GM12873 (cell line): ENCODE measurements around the gene B3GALT2.

ENCODE experiments used
- TF ChIP-seq, protein P1 (sequence below): IDR thresholded peaks from 2 replicates; pipeline ENCODE4 v1.5.1; 2012; ENCODE audit warnings: low read depth, mild to moderate bottlenecking, moderate library complexity, low read length, control low read depth; ENCODE audit not compliant: insufficient read depth; ENCODE audit errors: missing control alignments

B3GALT2 gene

DNA sequence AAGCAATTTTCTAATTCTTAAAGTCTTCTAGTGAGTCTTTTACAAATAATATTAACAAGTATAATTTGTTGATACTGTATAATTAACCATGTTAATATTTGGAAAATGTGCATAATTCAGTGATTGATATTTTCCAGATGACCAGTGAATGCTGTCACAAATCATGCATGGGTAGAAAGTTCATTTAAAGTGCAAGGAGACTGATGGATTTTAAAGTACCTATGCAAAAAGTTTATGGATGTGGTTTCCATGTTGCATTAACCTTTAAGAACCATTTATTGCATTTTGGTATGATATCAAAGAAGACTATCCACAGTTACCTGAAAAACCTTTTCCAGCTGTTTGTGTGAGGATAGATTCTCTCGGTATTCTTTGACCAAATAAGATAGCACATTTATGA lies 41.4 kb downstream of the B3GALT2 start:
- TF ChIP-seq, protein P1, sequence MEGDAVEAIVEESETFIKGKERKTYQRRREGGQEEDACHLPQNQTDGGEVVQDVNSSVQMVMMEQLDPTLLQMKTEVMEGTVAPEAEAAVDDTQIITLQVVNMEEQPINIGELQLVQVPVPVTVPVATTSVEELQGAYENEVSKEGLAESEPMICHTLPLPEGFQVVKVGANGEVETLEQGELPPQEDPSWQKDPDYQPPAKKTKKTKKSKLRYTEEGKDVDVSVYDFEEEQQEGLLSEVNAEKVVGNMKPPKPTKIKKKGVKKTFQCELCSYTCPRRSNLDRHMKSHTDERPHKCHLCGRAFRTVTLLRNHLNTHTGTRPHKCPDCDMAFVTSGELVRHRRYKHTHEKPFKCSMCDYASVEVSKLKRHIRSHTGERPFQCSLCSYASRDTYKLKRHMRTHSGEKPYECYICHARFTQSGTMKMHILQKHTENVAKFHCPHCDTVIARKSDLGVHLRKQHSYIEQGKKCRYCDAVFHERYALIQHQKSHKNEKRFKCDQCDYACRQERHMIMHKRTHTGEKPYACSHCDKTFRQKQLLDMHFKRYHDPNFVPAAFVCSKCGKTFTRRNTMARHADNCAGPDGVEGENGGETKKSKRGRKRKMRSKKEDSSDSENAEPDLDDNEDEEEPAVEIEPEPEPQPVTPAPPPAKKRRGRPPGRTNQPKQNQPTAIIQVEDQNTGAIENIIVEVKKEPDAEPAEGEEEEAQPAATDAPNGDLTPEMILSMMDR, result no peak

DNA sequence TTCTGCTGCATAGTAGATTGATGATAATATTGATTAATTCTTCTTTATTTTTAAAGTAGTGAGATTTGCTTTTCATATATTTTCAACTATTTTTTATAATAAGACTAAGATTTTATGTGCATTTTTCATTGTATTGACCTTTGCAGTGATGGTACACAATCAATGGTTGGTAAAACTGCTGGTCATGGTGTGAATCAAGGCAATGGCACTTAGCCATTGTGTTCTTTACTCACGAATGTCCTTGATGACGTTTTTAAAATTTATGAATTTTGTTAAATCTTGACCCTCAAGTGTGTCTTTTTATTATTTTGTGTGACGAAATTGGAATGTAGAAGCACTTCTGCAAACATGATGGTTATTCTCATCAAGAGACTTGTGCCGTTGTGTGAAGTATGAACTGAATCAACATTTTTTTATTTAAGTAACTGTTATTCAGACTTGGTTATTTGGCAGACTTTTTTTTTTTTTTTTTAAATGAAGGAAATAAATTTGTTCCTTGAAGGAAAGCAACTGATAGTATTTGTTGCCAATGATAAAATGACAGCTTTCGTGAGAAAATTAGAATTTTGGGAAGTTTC lies 42.0 kb downstream of the B3GALT2 start:
- TF ChIP-seq, protein P1, result no peak

DNA sequence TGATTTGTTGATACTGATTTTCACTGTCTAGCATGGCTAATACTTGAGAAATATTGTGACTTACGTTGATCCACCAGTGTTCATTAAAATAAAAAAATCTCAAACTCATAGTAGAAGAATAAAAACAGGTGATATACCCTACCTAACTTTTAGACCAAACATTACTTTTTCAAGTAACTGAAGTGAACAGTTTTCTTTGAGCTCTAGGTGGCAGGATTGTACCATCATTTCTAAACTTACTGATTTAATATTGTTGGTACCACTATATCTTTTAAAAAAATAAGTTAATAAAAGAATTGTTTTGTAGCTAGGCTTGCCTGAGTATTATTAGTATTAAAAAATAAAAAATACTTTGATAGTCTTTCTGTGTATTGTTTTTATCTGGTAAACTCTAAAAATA lies 43.1 kb downstream of the B3GALT2 start:
- TF ChIP-seq, protein P1, result no peak

DNA sequence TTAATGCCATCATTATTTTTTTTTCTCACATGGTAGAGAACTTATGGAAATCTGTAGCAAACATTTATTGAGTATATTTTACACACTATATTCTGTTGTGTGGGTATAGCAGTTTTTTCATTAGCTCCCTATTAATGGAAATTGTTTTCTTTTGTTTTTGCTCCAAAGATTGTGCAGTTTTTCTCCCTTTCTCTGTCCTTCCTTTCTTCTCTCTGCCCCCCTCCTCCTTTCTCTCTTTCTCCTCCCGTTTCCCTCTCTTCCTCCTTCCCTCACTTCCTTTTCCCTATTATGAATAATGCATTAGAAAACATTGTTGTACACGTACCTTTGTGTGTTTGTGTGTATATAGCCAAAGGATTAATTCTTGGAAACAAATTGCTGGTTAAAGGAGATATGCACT lies 44.0 kb downstream of the B3GALT2 start:
- TF ChIP-seq, protein P1, result no peak

DNA sequence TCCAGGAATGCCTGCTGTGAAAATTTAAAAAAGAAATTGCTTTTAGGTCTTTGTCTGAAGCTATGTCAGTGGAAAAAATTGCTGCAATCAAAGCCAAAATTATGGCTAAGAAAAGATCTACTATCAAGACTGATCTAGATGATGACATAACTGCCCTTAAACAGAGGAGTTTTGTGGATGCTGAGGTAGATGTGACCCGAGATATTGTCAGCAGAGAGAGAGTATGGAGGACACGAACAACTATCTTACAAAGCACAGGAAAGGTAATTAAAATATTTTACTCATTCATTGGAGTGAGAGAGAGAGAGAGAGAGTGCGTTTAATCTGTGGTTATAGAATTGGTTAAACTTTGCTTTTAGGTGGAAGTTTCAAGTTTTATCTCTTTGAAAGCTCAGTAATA lies 44.6 kb downstream of the B3GALT2 start:
- TF ChIP-seq, protein P1, result no peak

DNA sequence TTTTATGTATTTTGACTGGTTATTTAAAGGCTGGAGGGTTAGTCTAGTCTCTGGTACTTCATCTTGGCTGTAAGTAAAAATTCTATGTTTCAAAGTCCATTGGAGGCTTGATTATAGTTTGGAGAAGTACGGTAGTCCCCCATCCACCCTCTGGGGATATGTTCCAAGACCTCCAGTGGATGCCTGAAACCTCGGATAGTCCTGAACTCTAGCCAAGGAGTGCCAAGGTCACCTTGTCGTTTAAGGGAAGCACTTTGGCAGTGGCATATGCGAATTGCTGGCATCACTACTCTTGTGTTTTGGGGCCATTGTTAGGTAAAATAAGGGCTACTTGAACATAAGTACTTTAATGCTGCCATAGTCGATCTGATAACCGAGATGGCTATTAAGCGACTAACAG lies 46.2 kb downstream of the B3GALT2 start:
- TF ChIP-seq, protein P1, result no peak

DNA sequence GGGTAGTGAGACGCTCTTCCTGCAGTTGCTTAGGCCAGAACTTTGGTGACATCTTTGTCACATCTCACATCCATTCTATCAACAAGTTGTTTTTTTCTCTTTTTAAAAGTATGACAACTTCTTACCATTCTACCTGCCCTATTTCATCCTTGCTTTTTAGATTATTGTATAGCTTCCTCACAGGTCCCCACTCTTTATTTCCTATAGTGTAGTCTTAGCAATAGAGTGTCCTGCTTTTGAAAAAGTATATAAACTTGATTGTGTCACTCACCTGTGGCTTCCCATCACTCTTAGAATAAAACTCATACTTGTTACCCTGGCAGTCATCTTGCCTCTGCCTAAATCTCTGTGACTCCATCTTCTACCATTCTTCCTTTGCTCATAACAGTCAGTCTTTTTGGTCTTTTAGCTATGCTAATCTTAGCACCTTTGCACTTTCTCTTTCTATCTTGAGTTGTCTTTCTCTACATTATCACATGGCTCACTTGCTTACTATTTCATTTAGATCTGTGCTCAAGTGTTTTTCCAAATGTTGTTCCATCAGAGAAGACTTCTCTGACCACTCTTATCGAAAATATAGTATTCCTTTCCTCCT lies 55.0 kb downstream of the B3GALT2 start:
- TF ChIP-seq, protein P1, result no peak
